ENCODE data around the gene CHCHD3.

DNA sequence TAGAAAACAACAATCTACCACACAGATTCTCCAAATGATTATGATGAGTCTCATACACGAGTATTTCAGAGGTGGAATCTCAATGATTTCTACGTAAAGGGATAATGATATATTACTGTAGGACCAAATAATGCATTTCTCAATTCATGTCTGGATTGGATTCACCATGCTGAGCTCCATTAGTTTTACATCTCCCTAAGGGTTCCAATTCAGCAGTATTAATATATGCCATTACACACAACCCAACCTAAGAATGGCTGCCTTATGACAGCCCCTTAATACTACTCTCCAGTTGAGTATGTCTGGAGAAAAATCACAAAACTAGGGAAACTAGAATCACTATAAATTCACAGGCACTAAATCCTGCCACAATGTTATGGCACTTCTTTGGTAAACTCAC, 271.3 kb downstream of the CHCHD3 start:
- TF ChIP-seq, protein P1, sequence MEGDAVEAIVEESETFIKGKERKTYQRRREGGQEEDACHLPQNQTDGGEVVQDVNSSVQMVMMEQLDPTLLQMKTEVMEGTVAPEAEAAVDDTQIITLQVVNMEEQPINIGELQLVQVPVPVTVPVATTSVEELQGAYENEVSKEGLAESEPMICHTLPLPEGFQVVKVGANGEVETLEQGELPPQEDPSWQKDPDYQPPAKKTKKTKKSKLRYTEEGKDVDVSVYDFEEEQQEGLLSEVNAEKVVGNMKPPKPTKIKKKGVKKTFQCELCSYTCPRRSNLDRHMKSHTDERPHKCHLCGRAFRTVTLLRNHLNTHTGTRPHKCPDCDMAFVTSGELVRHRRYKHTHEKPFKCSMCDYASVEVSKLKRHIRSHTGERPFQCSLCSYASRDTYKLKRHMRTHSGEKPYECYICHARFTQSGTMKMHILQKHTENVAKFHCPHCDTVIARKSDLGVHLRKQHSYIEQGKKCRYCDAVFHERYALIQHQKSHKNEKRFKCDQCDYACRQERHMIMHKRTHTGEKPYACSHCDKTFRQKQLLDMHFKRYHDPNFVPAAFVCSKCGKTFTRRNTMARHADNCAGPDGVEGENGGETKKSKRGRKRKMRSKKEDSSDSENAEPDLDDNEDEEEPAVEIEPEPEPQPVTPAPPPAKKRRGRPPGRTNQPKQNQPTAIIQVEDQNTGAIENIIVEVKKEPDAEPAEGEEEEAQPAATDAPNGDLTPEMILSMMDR (IDR thresholded peaks at IDR 0.05): no peak
- no peak for TF ChIP-seq EP300 (IDR thresholded peaks at IDR 0.05)
- TF ChIP-seq POLR2AphosphoS5 (IDR thresholded peaks at IDR 0.05): no peak
